ENCODE data around the gene GNPTAB. TPM values are rescaled to one million over a fixed set of nuclear protein-coding genes. Genes with fewer than 3 reads are reported as not detected.

GNPTAB gene
- total and polyA plus RNA-seq, 2 of the 13 experiments (the other 11 are each of a cell fraction or from before 2014, with no cell fraction given), result 13.6 to 19.4 TPM

DNA sequence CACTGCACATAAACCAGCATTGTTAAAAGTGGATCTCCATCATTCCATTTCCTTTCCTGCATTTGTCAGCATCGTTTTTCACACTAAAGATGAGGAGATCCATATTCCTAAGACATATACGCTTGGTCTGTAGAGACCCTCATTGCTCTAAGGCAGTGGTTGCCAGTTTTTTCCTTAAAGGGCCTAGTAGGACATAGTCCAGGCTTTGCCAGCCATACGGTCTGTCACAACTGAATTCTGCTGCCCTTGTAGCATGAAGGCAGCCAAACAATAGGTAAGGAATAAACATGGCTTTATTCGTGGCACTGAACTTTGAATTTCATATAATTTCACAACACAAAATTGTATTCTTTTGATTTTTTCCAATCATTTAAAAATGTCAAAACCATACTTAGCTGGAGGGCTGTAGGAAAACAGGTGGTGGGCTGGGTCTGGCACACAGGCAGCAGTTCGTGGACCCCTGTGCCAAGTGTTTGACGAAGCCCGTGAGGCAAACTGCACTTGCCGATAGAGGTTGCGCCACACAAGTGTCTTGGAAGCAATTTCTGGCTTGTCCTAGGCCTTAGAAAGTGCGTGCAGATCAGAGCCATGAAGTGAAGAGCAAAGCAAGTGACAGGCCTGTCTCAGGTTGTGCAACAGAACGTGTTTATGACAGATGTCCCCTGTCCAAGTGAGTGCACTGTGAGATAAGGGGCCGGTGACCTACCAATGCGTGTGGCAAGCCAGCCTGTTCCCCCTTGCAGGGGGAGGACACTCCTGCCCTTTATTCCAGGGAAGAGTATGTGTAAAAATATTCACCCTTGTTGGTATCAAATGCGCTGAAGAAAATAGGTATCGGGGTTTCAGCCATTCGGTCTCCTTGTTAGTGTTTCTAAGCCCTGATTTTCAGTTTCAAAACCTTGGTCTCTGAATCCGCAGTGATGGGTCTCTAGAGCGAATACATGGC, 134.2 kb downstream of the GNPTAB start (continued):
- TF ChIP-seq MEIS1 (CRISPR knock-in tag; IDR thresholded peaks at IDR 0.05; ENCODE audit: borderline replicate concordance) (peak; percentile 93; the same call in 1 of the 2 replicates), HDAC6 (IDR thresholded peaks at IDR 0.05; ENCODE audit: low read depth, low read length) (no peak), RFX5 (IDR thresholded peaks at IDR 0.05; ENCODE audit: low read depth, low read length) (no peak), MAFF (IDR thresholded peaks at IDR 0.05; ENCODE audit: low read depth, low read length) (no peak), SNRNP70 (IDR thresholded peaks at IDR 0.05; ENCODE audit: low read depth, low read length) (no peak), NCOA2 (CRISPR knock-in tag; IDR thresholded peaks at IDR 0.05) (peak; percentile 62), ZNF224 (CRISPR knock-in tag; IDR thresholded peaks at IDR 0.05) (no peak), ZNF10 (CRISPR knock-in tag; IDR thresholded peaks at IDR 0.05; ENCODE audit: borderline replicate concordance, low read depth) (no peak), CBFB (CRISPR knock-in tag; IDR thresholded peaks at IDR 0.05) (no peak), ZNF773 (CRISPR knock-in tag; IDR thresholded peaks at IDR 0.05; ENCODE audit: borderline replicate concordance) (no peak), ZNF329 (CRISPR knock-in tag; IDR thresholded peaks at IDR 0.05; ENCODE audit: low read depth) (no peak), FOXC1 (CRISPR knock-in tag; IDR thresholded peaks at IDR 0.05; ENCODE audit: borderline replicate concordance) (peak; percentile 66; the same call in 1 of the 2 replicates), ZNF230 (CRISPR knock-in tag; IDR thresholded peaks at IDR 0.05) (0 out of 2 replicates have a peak, but pooled peaks have one; percentile 66), GFI1 (CRISPR knock-in tag; IDR thresholded peaks at IDR 0.05; ENCODE audit: borderline replicate concordance) (peak; percentile 57; the same call in 1 of the 2 replicates), SCMH1 (CRISPR knock-in tag; IDR thresholded peaks at IDR 0.05; ENCODE audit: borderline replicate concordance) (no peak), ZFY (CRISPR knock-in tag; IDR thresholded peaks at IDR 0.05) (peak; percentile 73), SPEN (CRISPR knock-in tag; IDR thresholded peaks at IDR 0.05; ENCODE audit: low read depth) (peak; percentile 34; the same call in 1 of the 2 replicates), ZNF549 (CRISPR knock-in tag; IDR thresholded peaks at IDR 0.05) (no peak), ZNF296 (CRISPR knock-in tag; conservative IDR thresholded peaks at IDR 0.05) (peak; percentile 60; the same call in 1 of the 2 replicates), CREM (IDR thresholded peaks at IDR 0.05) (no peak), CREM (CRISPR knock-in tag; IDR thresholded peaks at IDR 0.05) (no peak), RXRA (CRISPR knock-in tag; IDR thresholded peaks at IDR 0.05) (peak; percentile 79), GABPB1 (CRISPR knock-in tag; IDR thresholded peaks at IDR 0.05) (no peak; the same call in 1 of the 2 replicates)
- TF ChIP-seq, protein P1, sequence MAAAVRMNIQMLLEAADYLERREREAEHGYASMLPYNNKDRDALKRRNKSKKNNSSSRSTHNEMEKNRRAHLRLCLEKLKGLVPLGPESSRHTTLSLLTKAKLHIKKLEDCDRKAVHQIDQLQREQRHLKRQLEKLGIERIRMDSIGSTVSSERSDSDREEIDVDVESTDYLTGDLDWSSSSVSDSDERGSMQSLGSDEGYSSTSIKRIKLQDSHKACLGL (CRISPR knock-in tag; IDR thresholded peaks at IDR 0.05), result no peak
- TF ChIP-seq, protein P2, sequence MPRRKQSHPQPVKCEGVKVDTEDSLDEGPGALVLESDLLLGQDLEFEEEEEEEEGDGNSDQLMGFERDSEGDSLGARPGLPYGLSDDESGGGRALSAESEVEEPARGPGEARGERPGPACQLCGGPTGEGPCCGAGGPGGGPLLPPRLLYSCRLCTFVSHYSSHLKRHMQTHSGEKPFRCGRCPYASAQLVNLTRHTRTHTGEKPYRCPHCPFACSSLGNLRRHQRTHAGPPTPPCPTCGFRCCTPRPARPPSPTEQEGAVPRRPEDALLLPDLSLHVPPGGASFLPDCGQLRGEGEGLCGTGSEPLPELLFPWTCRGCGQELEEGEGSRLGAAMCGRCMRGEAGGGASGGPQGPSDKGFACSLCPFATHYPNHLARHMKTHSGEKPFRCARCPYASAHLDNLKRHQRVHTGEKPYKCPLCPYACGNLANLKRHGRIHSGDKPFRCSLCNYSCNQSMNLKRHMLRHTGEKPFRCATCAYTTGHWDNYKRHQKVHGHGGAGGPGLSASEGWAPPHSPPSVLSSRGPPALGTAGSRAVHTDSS (CRISPR knock-in tag; conservative IDR thresholded peaks at IDR 0.05), result no peak
- TF ChIP-seq, protein P3, sequence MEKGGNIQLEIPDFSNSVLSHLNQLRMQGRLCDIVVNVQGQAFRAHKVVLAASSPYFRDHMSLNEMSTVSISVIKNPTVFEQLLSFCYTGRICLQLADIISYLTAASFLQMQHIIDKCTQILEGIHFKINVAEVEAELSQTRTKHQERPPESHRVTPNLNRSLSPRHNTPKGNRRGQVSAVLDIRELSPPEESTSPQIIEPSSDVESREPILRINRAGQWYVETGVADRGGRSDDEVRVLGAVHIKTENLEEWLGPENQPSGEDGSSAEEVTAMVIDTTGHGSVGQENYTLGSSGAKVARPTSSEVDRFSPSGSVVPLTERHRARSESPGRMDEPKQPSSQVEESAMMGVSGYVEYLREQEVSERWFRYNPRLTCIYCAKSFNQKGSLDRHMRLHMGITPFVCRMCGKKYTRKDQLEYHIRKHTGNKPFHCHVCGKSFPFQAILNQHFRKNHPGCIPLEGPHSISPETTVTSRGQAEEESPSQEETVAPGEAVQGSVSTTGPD (CRISPR knock-in tag; IDR thresholded peaks at IDR 0.05), result no peak
- TF ChIP-seq, protein P4, sequence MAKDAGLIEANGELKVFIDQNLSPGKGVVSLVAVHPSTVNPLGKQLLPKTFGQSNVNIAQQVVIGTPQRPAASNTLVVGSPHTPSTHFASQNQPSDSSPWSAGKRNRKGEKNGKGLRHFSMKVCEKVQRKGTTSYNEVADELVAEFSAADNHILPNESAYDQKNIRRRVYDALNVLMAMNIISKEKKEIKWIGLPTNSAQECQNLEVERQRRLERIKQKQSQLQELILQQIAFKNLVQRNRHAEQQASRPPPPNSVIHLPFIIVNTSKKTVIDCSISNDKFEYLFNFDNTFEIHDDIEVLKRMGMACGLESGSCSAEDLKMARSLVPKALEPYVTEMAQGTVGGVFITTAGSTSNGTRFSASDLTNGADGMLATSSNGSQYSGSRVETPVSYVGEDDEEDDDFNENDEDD (CRISPR knock-in tag; IDR thresholded peaks at IDR 0.05; ENCODE audit: borderline replicate concordance), result no peak
